Fibroblast of pulmonary artery (primary cell): ENCODE results near the gene CUBN.

Experiments used
- DNase-seq: peaks from one replicate; pipeline ENCODE4 v3.0.0-alpha.2; 2010; ENCODE audit warnings: low read depth
- H3K4me3 ChIP-seq: replicated peaks from 2 replicates; pipeline ENCODE4 v1.5.1; 2011; ENCODE audit warnings: low read depth, mild to moderate bottlenecking, control low read depth, low read length, moderate library complexity
- TF ChIP-seq, protein P1 (sequence below): IDR thresholded peaks from 2 replicates; pipeline ENCODE4 v1.5.1; 2011; ENCODE audit warnings: mild to moderate bottlenecking, control low read depth, low read length, inconsistent platforms; ENCODE audit errors: missing control alignments

CUBN gene

DNA sequence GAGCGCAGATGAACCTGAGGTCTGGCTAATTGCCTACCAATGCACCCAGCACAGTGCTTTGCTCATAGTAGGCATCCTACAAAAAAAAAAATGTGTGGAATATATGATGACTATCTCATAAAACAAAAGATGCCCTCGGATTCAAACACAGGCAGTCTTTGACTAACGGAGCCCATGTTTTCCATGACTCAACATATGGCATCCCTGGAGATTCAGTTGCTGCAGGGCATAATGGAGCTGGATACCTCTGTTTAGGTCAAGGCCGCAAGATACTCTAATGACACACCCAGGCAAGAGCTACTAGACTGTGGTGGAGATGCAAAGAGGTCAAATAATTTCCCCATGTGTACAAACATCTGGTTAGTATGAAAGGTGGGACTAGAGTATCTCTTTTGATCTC, 16.3 kb downstream of the CUBN start:
- no peak for DNase-seq
- no peak overlapping the region for H3K4me3 ChIP-seq
- TF ChIP-seq, protein P1, sequence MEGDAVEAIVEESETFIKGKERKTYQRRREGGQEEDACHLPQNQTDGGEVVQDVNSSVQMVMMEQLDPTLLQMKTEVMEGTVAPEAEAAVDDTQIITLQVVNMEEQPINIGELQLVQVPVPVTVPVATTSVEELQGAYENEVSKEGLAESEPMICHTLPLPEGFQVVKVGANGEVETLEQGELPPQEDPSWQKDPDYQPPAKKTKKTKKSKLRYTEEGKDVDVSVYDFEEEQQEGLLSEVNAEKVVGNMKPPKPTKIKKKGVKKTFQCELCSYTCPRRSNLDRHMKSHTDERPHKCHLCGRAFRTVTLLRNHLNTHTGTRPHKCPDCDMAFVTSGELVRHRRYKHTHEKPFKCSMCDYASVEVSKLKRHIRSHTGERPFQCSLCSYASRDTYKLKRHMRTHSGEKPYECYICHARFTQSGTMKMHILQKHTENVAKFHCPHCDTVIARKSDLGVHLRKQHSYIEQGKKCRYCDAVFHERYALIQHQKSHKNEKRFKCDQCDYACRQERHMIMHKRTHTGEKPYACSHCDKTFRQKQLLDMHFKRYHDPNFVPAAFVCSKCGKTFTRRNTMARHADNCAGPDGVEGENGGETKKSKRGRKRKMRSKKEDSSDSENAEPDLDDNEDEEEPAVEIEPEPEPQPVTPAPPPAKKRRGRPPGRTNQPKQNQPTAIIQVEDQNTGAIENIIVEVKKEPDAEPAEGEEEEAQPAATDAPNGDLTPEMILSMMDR: no peak

DNA sequence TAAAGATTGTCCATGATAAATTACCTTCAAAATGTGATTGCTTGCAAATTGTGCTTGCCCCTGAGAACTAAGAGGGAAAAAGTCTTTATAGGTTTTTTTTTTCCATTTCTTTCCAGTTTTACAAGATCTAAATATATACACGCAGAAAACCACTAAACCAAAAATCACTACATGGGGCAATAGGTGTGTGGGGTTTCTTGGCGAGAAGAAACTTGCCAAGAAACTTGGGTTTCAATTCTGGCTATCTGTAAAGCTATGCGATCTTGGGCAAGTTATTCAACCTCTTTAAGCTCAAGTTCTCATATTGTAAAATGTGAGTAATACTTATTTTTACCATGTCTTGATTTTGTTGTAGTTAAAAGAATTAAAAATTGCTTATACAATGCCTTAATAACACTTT, 17.0 kb downstream of the CUBN start:
- DNase-seq: no peak
- TF ChIP-seq, protein P1: no peak
- H3K4me3 ChIP-seq: no peak overlapping the region

DNA sequence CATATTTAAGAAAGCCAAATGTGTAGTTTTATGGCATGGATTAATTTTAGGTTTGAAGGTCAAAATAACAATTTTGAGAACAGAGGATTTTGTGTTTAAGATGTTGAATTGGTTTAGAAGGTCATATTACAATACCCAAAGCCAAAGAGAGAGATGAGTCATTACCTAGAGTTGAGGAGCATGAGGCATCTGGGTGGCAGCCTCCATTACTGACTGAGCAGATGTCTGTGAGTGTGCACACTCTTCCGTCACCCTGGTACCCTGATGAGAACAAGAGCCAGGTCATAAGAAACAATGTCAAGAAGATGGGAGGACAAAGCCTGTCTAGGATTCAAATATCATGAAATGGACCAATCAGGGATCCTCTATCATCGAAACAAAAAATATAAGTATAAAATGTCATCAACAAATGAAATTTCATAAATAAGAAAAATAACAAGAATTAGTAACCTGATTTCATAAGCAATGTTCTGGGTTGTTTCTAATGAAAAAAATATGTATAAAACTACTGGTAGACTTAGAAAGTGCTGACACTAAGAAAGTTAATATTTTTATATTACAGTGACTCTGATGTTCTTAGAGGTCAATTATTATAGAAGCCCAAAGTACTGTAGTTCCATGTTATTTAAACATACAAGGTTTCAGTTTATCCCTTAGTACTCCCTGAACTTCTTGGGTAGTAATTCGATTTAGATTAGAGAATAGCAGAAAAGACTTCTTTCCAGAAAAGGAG, 20.0 kb downstream of the CUBN start:
- TF ChIP-seq, protein P1: no peak
- DNase-seq: peak; percentile 56
- H3K4me3 ChIP-seq: no peak overlapping the region

DNA sequence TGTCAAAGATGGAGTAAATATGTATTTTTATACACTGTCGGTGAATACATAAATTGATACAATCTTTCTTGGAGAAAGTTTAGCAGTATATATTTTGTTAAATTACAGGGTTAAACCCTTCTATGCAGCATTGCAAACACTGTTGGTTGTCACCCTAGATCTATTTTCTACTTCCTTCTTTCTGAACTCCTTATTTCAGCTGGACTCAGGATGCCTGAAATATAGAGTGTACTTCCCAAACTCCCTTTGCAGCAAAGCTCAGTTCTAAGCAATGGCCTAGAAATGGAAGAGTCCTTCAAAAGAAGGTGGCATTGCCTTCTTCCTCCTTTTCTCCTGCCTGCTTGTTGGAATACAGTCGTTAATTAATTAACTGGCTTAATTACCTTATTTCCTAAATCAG, 20.6 kb downstream of the CUBN start:
- TF ChIP-seq, protein P1: no peak
- no peak for DNase-seq
- no peak overlapping the region for H3K4me3 ChIP-seq

DNA sequence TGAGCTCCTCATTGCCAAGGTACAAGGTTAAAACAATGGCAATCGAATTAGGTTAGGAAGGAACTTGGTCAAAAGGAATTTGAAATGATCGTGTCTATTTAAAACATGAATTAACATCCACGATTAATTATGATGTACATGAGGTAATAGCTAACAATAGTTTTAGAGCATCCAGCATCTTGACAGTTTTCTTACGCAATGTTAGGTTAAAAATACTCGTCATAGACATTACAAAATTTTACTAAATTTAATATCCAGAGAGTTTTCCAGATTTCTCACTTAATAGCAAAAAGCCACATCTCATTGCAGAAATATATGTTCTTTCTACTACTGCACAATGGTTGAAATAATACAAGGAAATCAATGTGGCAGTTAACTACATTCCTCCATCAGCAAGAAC, 22.6 kb downstream of the CUBN start:
- DNase-seq: no peak
- no peak overlapping the region for H3K4me3 ChIP-seq
- TF ChIP-seq, protein P1: no peak

DNA sequence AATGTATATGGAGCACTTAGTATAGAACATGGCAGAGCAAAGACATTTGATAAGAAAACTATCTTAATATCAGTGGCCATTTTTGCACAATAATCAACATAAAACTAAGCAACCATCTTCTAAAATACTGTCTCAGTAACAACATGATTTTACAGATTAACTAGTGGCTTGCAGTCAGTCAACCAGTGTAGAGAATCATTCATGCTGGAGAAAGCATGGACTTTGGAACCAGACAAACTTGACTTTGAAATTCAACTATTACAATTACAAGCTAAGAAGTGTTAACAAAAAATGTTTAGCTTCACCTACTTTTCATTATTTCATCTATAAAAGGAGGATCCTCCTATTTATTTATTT, 27.7 kb downstream of the CUBN start:
- TF ChIP-seq, protein P1: no peak
- no peak overlapping the region for H3K4me3 ChIP-seq
- no peak for DNase-seq

DNA sequence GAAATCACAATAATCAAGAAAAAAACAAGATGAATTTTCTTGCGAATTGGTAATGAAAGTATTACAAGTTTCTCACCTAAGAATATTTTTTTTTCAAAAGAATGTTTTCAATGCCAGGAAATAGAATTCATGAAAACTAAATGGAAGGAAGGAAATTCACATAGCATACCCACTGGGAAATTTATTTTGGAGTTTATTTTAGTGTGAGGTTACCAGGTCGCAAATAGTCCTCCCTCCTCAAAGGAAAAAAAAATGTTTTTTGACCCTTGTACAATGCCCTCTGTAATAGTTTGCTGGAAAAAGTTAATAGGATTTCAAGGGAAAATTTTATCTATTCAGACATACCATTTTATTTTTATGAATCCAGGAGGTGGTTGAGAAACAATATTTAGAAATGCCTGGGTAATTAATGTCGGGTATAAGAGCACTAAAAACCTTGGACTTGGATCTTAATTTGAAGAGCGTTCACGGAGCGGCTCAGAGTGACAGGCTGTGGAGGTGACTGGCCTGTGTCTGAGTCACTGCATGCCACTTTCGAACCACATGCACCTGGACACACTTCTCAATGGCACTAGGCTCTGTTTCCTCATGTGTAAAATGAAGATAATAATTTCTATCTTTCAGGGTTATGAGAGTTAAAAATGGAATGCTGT, 28.2 kb downstream of the CUBN start:
- no peak for DNase-seq
- TF ChIP-seq, protein P1: no peak
- H3K4me3 ChIP-seq: no peak overlapping the region
